Fibroblast of gingiva (primary cell): ENCODE measurements around the gene MON2.
"Not testable (repeated sequence)": the region's sequence is repeated elsewhere in the genome, so short reads cannot be mapped to it uniquely, and the experiment has no call there.

Source experiments
- DNase-seq: peaks from one replicate; pipeline ENCODE4 v3.0.0-alpha.2; 2011; ENCODE audit warnings: low read depth

The MON2 gene

DNA sequence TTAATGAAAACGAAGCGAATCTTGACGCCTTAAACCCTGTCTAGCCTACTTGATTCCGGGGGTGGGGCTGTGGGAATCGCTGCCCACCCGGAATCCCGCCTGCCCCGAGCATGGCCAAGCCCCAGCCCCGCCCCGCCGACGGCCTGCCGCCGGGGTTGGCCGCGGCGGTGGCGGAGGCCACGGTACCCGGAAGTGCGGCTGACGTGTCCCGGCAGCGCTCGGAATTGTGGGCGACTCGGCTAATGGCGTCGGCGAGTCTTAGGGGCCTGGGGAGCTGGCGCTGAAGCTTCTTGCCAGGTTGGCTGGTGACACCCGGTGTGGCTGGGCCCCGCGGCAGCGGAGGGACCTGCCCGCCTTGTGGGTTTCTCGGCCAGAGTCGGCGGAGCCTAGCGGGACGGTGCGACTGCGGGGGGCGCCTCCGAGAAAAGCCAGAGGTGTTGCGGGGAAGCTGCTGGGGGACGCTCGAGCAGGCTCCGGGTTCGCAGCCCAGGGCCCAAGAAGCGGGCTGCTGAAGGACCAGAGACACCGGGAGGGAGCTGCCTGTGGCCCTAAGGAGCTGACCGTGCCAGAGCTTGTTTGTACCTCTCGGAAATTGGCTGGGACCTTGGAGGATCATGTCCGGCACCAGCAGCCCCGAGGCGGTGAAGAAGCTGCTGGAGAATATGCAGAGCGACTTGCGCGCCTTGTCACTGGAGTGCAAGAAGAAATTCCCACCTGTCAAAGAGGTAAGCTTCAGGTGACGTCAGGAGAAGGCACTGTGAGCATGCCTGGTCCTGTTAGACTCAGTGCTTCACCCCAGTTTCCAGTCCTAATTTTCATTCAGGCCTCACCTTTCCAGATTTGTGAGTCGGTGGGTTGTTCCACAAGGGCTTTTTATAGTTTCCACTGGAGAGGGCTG is at the start of gene MON2:
MON2 (plus strand) TSS at position 233 of the 898 bp plus-strand sequence; CDS start at position 615, 382 bp downstream.
- peak; percentile 82 for DNase-seq

DNA sequence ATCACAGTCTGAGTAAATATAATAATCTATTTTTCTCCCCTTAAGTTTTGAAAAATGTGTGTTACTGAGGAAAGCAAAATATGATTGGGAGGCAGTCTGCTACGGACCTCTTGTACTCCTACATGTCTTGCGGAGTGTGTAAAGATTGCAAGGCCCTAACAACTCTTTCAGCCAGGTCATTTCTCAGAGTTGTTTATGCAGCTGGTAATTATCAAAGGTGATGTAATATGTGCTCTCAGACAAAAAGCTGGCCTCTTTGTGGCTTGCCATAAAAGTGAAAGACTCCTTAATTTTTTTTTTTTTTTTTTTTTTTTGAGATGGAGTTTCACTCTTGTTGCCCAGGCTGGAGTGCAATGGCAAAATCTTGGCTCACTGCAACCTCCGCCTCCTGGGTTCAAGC is 40.5 kb upstream of the MON2 start:
- peak; percentile 70 for DNase-seq

- DNase-seq, result no peak
These were observed 37.2 kb upstream of the MON2 start for GRCh38 chr12:62429457-62429856.

- DNase-seq, result no peak
These were observed 31.9 kb upstream of the MON2 start for GRCh38 chr12:62434494-62435302.

- peak; percentile 59 for DNase-seq
These were observed 31.1 kb upstream of the MON2 start for GRCh38 chr12:62435303-62436163.

DNA sequence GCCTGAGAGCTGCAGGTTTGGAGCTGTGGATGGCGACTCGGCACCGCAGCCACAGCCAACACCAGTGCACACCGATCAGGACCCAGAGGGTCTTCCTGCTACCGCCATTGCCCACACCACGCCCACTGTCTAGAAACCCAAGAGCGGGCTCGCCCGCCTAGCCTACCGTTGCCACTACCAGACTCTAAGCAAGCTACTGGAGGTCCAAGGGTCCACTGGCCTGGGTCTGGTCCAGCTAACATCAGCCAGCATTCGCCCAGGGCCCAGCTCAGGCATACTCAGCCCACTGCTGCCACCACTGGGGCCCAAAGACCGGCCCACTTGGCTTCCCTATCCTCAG is 30.5 kb upstream of the MON2 start:
- no peak for DNase-seq

- peak; percentile 42 for DNase-seq
These were observed 28.4 kb upstream of the MON2 start for GRCh38 chr12:62438098-62438692.

DNA sequence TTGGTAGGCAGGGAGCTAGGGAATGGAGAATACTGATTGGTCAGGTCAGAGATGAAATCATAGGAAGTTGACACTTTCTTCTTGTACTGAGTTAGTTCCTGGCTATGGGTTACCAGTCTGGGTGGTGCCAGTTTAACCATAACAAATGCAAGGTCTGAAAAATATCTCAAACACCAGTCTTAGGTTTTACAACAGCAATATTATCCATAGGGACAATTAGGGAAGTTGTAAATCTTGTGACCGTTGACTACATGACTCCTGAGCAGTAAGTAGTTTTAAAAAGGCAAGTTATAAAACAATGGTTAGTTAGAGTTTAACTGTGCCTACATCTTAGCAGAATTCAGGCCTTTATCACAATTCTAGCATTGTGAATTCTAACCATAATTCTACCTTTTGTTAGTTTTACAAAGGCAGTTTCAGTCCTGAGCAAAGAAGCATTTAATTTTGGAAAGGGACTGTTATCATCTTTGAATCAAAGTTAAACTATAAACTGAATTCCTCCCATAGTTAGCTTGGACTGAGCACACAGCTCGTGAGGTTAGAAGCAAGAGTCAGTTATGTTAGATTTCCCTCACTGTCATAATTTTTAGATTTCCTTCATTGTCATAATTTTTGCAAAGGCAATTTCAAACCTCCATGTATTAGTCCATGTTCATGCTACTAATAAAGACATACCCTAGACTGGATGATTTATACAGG is 19.7 kb upstream of the MON2 start:
- DNase-seq, result no peak

DNA sequence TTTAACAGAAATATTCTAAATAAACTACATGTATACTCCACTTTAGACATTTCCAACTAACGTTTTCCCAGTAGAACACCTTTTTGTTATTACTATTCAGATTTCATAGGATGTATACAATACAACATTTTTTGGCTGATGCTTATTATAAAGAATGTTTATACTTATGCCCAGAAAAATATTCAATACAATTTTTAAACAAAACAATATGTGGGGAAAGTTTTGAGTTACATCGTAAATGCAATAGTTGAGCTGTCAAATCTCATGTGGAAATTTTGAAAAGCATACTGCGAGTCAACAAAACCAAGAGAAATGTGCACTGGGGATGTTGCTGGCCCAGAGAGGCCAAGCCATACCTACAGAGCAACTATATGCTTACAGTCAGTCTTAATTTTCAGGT is 18.2 kb upstream of the MON2 start:
- DNase-seq, result peak; percentile 69

GRCh38 chr12:62455429-62455828 is 11.2 kb upstream of the MON2 start:
- not testable (repeated sequence) for DNase-seq

DNA sequence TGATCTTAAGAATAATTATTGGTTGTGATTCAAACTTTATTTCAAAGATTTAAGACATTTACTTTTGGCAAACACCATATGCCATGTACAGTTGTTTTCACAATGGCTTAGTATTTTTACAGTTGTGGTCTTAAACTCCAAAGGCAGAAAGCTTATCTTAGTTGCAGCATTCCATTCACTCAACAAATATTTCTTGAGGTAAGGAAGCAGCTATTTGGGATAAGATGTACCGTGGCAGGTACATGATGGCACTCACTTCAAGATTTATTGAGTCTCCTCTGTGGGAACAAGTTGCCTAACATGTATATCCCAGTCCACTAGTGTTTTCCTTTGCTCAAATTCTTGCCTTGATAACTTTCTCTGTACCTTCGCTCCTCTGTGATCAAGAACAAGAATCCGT is 8.0 kb upstream of the MON2 start:
- DNase-seq, result no peak

DNA sequence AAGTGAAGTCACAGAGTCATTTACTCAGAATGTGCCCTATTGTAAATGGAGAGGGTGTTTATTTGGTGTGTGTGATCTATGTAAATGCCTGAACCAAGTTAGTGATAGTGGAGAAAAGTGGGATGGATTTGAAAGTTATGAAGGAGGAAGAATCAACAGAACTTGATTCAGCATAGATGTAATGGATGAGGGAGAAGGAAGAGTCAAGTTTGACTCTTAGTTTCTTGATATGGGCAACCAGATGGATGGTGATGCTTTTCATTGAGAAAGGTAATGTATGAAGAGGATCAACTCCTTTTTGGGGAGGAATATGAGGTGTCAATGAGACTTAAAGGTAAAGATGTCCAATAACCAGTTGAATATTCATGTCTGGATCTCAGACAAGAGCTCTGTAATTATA is 6.7 kb upstream of the MON2 start:
- DNase-seq, result no peak

DNA sequence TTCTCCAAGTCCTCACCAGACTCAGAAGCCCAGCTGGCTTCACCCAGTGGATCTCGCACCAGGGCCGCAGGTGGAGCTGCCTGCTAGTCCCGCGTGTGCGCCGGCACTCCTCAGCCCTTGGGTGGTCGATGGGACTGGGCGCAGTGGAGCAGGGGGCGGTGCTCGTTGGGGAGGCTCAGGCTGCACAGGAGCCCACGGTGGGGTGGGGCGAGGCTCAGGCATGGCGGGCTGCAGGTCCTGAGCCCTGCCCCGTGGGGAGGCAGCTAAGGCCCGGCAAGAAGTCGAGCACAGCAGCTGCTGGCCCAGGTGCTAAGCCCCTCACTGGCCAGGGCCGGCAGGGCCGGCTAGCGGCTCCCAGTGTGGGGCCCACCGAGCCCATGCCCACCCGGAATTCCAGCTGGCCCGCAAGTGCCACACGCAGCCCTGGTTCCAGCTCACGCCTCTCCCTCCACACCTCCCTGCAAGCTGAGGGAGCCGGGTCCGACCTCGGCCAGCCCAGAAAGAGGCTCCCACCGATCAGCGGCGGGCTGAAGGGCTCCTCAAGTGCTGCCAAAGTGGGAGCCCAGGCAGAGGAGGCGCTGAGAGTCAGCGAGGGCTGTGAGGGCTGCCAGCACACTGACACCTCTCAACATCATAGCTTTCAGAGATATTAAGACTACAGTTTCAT is 5.3 kb upstream of the MON2 start:
- not testable (repeated sequence) for DNase-seq

DNA sequence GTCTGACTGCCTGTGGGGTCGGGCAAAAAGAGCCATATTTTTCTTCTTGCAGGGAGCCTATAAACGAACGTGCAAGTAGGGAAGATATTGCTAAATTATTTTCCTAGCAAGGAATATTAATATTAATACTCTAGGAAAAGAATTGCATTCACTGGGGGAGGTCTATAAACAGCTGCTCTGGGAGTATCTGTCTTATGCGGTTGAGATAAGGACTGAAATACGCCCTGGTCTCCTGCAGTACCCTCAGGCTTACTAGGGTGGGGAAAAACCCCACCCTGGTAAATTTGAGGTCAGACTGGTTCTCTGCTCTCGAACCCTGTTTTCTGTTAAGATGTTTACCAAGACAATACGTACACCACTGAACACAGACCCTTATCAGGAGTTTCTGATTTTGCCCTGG is 3.4 kb upstream of the MON2 start:
- not testable (repeated sequence) for DNase-seq

DNA sequence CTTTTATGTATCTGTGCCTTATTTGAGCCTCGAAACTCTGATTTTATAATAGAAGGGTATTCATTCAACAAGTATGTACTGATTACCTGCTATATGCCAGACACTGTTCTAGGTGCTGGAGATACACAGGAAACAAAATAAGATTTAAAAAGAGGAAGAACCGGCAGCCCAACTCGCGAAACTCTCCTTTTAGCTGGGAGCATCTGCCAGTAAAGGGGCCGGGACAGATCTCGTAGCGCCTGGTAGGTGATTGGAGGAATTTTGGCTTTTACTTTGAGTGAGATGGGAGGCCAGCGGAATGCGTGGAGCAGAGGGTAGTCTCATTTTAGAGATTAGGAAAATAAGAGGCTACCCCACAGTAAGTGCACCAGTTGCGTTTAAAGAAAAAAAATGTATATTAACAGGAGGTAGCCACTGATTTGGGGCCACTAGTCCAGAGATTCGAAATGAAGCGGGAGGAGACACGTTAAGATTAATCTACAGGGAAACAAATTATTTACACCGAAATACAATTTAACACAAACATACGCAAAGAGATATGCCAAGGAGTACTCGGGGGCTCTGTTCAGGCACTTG is 520 bp upstream of the MON2 start:
- peak; percentile 21 for DNase-seq

GRCh38 chr12:62468397-62468796 is 1.8 kb downstream of the MON2 start:
- DNase-seq, result no peak

GRCh38 chr12:62468935-62469334 is 2.3 kb downstream of the MON2 start:
- DNase-seq, result no peak

DNA sequence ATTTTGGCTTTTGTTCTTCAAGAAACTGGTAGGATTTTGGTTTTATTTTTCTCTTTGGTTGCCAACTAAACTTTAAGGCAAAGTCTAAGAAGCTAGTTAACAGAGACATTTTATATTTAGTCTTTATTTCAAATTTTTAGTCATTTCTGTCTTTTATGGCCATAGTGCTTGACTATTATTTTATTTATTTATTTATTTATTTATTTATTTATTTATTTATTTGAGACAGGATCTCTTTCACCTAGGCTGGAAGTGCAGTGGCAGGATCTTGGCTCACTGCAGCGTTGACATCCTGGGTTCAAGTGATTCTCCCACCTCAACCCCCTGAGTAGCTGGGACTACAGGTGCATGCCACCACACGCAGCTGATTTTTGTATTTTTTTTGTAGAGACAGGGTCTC is 3.1 kb downstream of the MON2 start:
- DNase-seq, result no peak

DNA sequence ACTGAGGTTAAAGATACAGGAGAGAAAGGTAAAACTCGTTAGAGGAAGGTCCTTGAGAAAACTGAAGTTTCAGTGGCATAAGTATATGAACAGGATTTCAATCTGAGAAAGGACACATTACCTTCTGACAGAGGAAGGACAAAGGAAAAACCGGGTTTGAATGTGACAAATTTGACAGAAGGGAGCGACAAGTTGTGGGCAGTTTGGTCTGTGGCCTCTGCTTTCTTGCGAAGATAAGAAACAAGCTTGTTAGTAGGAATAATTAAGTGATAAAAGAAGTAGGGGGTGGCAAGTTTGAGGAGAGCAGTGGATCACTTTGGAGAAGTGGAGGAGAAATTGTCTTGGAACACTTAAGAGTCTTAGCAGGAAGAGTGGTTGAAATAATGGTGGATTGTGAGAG is 5.1 kb downstream of the MON2 start:
- no peak for DNase-seq

GRCh38 chr12:62472472-62472871 is 5.8 kb downstream of the MON2 start:
- DNase-seq, result no peak
